ENCODE data around the gene GPR78. TPM values are rescaled to one million over a fixed set of nuclear protein-coding genes. Genes with fewer than 3 reads are reported as not detected.

GPR78 gene
- polyA plus RNA-seq, 1 of the 3 experiments (the other 2 are of a cell fraction): not detected

- Histone ChIP-seq H3K27ac (ENCODE audit: low read depth in 2 of 2, low read length in 1 of 2) (no peak overlapping the region), H3K27me3 (ENCODE audit: insufficient read depth) (no peaks in the 10 kb centered on the region; the same call in 1 of the 2 replicates)
- CTCF ChIA-PET: interaction anchor here (1.2 to 3.4 kb wide), 3 partner anchors 12 to 117 kb away, joined by 3 to 12 read pairs (median 9); no protein-coding TSS in a partner anchor
Observed at GRCh38 chr4:8585186-8585585, 5.0 kb downstream of the GPR78 start.

GRCh38 chr4:8585721-8586212 is 5.6 kb downstream of the GPR78 start:
- no peak overlapping the region for H3K4me3 ChIP-seq (ENCODE audit: low read depth in 2 of 2, low read length in 1 of 2)
- WGBS (ENCODE audit: low lambda C conversion rate): 26% methylated on average over 5 of the region's 7 CpGs
- TF ChIP-seq JUND (IDR thresholded peaks at IDR 0.05): no peak
- no peak for TF ChIP-seq NFIC (IDR thresholded peaks at IDR 0.05; ENCODE audit: borderline replicate concordance)
- no peak for TF ChIP-seq PBX3 (IDR thresholded peaks at IDR 0.05)
- no peak for TF ChIP-seq TEAD4 (IDR thresholded peaks at IDR 0.05; ENCODE audit: borderline replicate concordance, insufficient read depth)
- no peak for TF ChIP-seq MXI1 (IDR thresholded peaks at IDR 0.05; ENCODE audit: low read depth, low read length)
- no peak for TF ChIP-seq ZBTB33 (IDR thresholded peaks at IDR 0.05; ENCODE audit: borderline replicate concordance, low read depth)
- TF ChIP-seq GABPA (IDR thresholded peaks at IDR 0.05; ENCODE audit: low read depth): no peak
- TF ChIP-seq CTCF (IDR thresholded peaks at IDR 0.05): no peak
- no peak for TF ChIP-seq POLR2AphosphoS5 (IDR thresholded peaks at IDR 0.05; ENCODE audit: low read depth, low read length)

More at GRCh38 chr4:8585186-8585585, 5.0 kb downstream of the GPR78 start:
- Histone ChIP-seq H3K79me2 (ENCODE audit: insufficient read depth) (no peaks in the 10 kb centered on the region), H2AFZ (ENCODE audit: low read depth) (no peak overlapping the region), H3K9me2 (no peaks in the 10 kb centered on the region), H3K36me3 (replicated peaks in 1 of 2; ENCODE audit: control insufficient read depth in 1 of 2, insufficient read depth in 2 of 2, low read length in 1 of 2) (no peaks in the 10 kb centered on the region), H3F3A (replicated peaks; ENCODE audit: insufficient read depth) (no peaks in the 10 kb centered on the region), H3K9ac (no peak overlapping the region), H3K4me1 (ENCODE audit: control insufficient read depth in 1 of 2, insufficient read depth in 2 of 2, low read depth in 1 of 2, low read length in 1 of 2) (peaks cover 0 to 7% of the 10 kb centered on the region in 2 experiments; a peak in 1 of 4 replicates), H3K9me3 (no peaks in the 10 kb centered on the region), H4K20me1 (ENCODE audit: insufficient read depth) (no peaks in the 10 kb centered on the region), H3K4me2 (no peak overlapping the region), H3K4me3 (ENCODE audit: low read depth in 2 of 2, low read length in 1 of 2) (no peak overlapping the region)
- DNase-seq: no peak
- TF ChIP-seq USF2 (IDR thresholded peaks at IDR 0.05; ENCODE audit: borderline replicate concordance, low read depth, low read length): no peak
- no peak for TF ChIP-seq TAF1 (IDR thresholded peaks at IDR 0.05; ENCODE audit: borderline replicate concordance, low read depth, low read length)
- TF ChIP-seq REST (IDR thresholded peaks at IDR 0.05; ENCODE audit: low read depth, low read length): no peak
- POLR2A ChIA-PET: no interaction called here
- WGBS (ENCODE audit: low lambda C conversion rate): 29% methylated on average over 4 of the region's 6 CpGs

More at GRCh38 chr4:8585721-8586212, 5.6 kb downstream of the GPR78 start:
- Histone ChIP-seq H2AFZ (ENCODE audit: low read depth) (no peak overlapping the region), H4K20me1 (ENCODE audit: insufficient read depth) (no peaks in the 10 kb centered on the region), H3K36me3 (replicated peaks in 1 of 2; ENCODE audit: control insufficient read depth in 1 of 2, insufficient read depth in 2 of 2, low read length in 1 of 2) (no peaks in the 10 kb centered on the region), H3K9me3 (no peaks in the 10 kb centered on the region), H3K9me2 (no peaks in the 10 kb centered on the region), H3F3A (replicated peaks; ENCODE audit: insufficient read depth) (no peaks in the 10 kb centered on the region), H3K9ac (no peak overlapping the region), H3K79me2 (ENCODE audit: insufficient read depth) (no peaks in the 10 kb centered on the region), H3K27me3 (ENCODE audit: insufficient read depth) (no peaks in the 10 kb centered on the region; the same call in 1 of the 2 replicates), H3K4me2 (no peak overlapping the region), H3K27ac (ENCODE audit: low read depth in 2 of 2, low read length in 1 of 2) (no peak overlapping the region), H3K4me1 (ENCODE audit: control insufficient read depth in 1 of 2, insufficient read depth in 2 of 2, low read depth in 1 of 2, low read length in 1 of 2) (peaks cover 0 to 12% of the 10 kb centered on the region in 2 experiments; a peak in 1 of 4 replicates)
- ChIA-PET CTCF (interaction anchor here (1.0 to 3.4 kb wide), 5 partner anchors 12 to 118 kb away, joined by 3 to 12 read pairs (median 9); no protein-coding TSS in a partner anchor), POLR2A (no interaction called here)
- DNase-seq: no peak

Measured in SK-N-SH (cell line).